Activated gamma-delta T cell (primary cell): ENCODE data around the gene PITPNM3.
"Not testable (repeated sequence)": the region's sequence is repeated elsewhere in the genome, so short reads cannot be mapped to it uniquely, and the experiment has no call there.

Experiments
- DNase-seq: peaks from one replicate; lab custom pipeline; 2025; lab: John Stamatoyannopoulos, UW
- total RNA-seq, 2 donors: gene quantifications; one replicate each; lab custom pipeline; 2026; lab: John Stamatoyannopoulos, UW

The PITPNM3 gene
- total RNA-seq, result 1.0 to 1.1 reads per million in 2 donors

GRCh38 chr17:6556121-6557039, at the start of gene PITPNM3:
PITPNM3 (minus strand) TSS chr17:6556555; CDS start chr17:6556406, 149 bp downstream.
- DNase-seq, result no peak

- no peak for DNase-seq
These were observed 48.8 kb upstream of the PITPNM3 start for GRCh38 chr17:6605142-6605541.

GRCh38 chr17:6603744-6604325, 47.5 kb upstream of the PITPNM3 start:
- DNase-seq, result no peak

- DNase-seq, result no peak
These were observed 45.8 kb upstream of the PITPNM3 start for GRCh38 chr17:6602141-6602540.

GRCh38 chr17:6599364-6599763, 43.0 kb upstream of the PITPNM3 start:
- no peak for DNase-seq

- DNase-seq, result no peak
These were observed 41.4 kb upstream of the PITPNM3 start for GRCh38 chr17:6597727-6598126.

- DNase-seq, result no peak
These were observed 40.6 kb upstream of the PITPNM3 start for GRCh38 chr17:6596941-6597340.

GRCh38 chr17:6596511-6596910, 40.2 kb upstream of the PITPNM3 start:
- DNase-seq, result no peak

GRCh38 chr17:6596081-6596480, 39.7 kb upstream of the PITPNM3 start:
- DNase-seq, result no peak

- DNase-seq, result not testable (repeated sequence)
These were observed 37.0 kb upstream of the PITPNM3 start for GRCh38 chr17:6593371-6593770.

- DNase-seq, result no peak
These were observed 35.8 kb upstream of the PITPNM3 start for GRCh38 chr17:6592173-6592572.

GRCh38 chr17:6591599-6592158, 35.3 kb upstream of the PITPNM3 start:
- DNase-seq, result no peak

- DNase-seq, result no peak
These were observed 33.1 kb upstream of the PITPNM3 start for GRCh38 chr17:6589266-6589946.

GRCh38 chr17:6588165-6588564, 31.8 kb upstream of the PITPNM3 start:
- no peak for DNase-seq

GRCh38 chr17:6587310-6587709, 31.0 kb upstream of the PITPNM3 start:
- DNase-seq, result no peak

GRCh38 chr17:6583411-6583810, 27.1 kb upstream of the PITPNM3 start:
- DNase-seq, result no peak

- DNase-seq, result no peak
These were observed 24.3 kb upstream of the PITPNM3 start for GRCh38 chr17:6580625-6581024.

GRCh38 chr17:6578491-6578890, 22.1 kb upstream of the PITPNM3 start:
- no peak for DNase-seq

GRCh38 chr17:6577686-6578263, 21.4 kb upstream of the PITPNM3 start:
- no peak for DNase-seq

- no peak for DNase-seq
These were observed 19.9 kb upstream of the PITPNM3 start for GRCh38 chr17:6576038-6576785.

- DNase-seq, result no peak
These were observed 19.2 kb upstream of the PITPNM3 start for GRCh38 chr17:6575596-6575988.
